Breast epithelium (tissue), 3 donors: ENCODE data around the gene UST.

Source experiments
- CTCF ChIP-seq, 3 donors: fragments of 450-650 bp; IDR thresholded peaks; one replicate each; pipeline ENCODE4 v1.5.1; 2016 to 2017; ENCODE audit warnings: antibody characterized with exemption in 3 of 3, mild to moderate bottlenecking in 3 of 3, moderate library complexity in 3 of 3
- POLR2AphosphoS5 ChIP-seq, 3 donors: sonication (generic); formaldehyde crosslinking; IDR thresholded peaks; one replicate each; pipeline ENCODE4 v1.6.1; 2017; ENCODE audit warnings: antibody characterized with exemption in 3 of 3

DNA sequence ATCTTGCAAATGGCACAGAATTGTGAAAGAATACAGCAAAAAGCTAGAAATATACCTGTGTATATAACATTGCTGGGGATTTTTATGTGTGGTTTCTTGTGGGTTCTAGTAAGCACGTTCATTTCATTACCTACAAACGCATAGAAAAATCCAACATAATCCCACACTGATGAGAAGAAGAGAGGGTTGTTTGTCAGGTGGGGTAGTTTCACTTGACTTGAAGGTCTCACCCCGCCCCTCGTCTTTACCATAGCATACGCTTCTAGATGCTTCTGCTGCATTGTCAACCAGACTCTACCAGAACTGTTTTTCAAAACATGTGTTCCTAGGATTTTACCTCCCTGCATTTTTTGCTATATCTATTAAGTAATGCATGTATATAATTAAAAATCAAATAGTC lies 286.6 kb downstream of the UST start:
- no peak for TF ChIP-seq CTCF (IDR thresholded peaks at IDR 0.05)
- TF ChIP-seq POLR2AphosphoS5 (IDR thresholded peaks at IDR 0.05), result no peak
